Measurements from ENCODE around the gene GLI2.

DNA sequence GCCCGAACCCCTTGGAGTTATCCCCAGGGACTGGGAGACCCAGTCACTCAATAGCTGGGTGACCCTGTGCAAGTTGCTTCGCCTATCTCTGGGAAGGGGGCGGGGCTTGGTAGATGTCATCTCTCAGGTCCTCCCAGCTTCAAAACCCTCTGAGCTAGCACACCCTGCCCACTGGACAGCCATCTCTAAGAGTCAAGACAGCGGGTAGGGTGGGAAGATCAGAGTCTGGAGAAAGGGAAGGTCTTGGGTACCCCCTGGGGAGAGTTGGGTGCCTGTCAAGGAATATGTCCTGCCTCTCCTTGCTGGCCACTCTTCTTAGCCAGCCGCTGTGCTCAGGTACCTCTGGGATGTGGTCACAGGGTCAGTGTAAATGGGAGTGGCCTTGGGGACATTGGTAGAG lies 8.0 kb downstream of the GLI2 start:
- TF ChIP-seq, protein P1, sequence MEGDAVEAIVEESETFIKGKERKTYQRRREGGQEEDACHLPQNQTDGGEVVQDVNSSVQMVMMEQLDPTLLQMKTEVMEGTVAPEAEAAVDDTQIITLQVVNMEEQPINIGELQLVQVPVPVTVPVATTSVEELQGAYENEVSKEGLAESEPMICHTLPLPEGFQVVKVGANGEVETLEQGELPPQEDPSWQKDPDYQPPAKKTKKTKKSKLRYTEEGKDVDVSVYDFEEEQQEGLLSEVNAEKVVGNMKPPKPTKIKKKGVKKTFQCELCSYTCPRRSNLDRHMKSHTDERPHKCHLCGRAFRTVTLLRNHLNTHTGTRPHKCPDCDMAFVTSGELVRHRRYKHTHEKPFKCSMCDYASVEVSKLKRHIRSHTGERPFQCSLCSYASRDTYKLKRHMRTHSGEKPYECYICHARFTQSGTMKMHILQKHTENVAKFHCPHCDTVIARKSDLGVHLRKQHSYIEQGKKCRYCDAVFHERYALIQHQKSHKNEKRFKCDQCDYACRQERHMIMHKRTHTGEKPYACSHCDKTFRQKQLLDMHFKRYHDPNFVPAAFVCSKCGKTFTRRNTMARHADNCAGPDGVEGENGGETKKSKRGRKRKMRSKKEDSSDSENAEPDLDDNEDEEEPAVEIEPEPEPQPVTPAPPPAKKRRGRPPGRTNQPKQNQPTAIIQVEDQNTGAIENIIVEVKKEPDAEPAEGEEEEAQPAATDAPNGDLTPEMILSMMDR (IDR thresholded peaks at IDR 0.05) = no peak
- TF ChIP-seq POLR2A (IDR thresholded peaks at IDR 0.05) = no peak

Data from upper lobe of left lung (tissue), 4 donors.